ENCODE results near the gene OSTF1. TPM values are rescaled to one million over a fixed set of nuclear protein-coding genes. Genes with fewer than 3 reads are reported as not detected.

The OSTF1 gene
- total and polyA plus RNA-seq, 10 of the 15 experiments (the other 5 are each of a cell fraction or from before 2014, with no cell fraction given), result 36.2 to 82.4 (median 46.9) TPM

GRCh38 chr9:75088646-75089372 is 495 bp downstream of the OSTF1 start (continued):
- TF ChIP-seq, protein P1, sequence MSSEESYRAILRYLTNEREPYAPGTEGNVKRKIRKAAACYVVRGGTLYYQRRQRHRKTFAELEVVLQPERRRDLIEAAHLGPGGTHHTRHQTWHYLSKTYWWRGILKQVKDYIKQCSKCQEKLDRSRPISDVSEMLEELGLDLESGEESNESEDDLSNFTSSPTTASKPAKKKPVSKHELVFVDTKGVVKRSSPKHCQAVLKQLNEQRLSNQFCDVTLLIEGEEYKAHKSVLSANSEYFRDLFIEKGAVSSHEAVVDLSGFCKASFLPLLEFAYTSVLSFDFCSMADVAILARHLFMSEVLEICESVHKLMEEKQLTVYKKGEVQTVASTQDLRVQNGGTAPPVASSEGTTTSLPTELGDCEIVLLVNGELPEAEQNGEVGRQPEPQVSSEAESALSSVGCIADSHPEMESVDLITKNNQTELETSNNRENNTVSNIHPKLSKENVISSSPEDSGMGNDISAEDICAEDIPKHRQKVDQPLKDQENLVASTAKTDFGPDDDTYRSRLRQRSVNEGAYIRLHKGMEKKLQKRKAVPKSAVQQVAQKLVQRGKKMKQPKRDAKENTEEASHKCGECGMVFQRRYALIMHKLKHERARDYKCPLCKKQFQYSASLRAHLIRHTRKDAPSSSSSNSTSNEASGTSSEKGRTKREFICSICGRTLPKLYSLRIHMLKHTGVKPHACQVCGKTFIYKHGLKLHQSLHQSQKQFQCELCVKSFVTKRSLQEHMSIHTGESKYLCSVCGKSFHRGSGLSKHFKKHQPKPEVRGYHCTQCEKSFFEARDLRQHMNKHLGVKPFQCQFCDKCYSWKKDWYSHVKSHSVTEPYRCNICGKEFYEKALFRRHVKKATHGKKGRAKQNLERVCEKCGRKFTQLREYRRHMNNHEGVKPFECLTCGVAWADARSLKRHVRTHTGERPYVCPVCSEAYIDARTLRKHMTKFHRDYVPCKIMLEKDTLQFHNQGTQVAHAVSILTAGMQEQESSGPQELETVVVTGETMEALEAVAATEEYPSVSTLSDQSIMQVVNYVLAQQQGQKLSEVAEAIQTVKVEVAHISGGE (CRISPR knock-in tag; IDR thresholded peaks at IDR 0.05), result no peak
- TF ChIP-seq SMAD5 (IDR thresholded peaks at IDR 0.05; ENCODE audit: low read depth), result no peak
- 0 out of 2 replicates have a peak, but pooled peaks have one; percentile 73 for TF ChIP-seq CHD1 (IDR thresholded peaks at IDR 0.05; ENCODE audit: low read depth, low read length)
- TF ChIP-seq NR2C1 (IDR thresholded peaks at IDR 0.05), result 0 out of 2 replicates have a peak, but pooled peaks have one; percentile 15
- TF ChIP-seq, protein P2, sequence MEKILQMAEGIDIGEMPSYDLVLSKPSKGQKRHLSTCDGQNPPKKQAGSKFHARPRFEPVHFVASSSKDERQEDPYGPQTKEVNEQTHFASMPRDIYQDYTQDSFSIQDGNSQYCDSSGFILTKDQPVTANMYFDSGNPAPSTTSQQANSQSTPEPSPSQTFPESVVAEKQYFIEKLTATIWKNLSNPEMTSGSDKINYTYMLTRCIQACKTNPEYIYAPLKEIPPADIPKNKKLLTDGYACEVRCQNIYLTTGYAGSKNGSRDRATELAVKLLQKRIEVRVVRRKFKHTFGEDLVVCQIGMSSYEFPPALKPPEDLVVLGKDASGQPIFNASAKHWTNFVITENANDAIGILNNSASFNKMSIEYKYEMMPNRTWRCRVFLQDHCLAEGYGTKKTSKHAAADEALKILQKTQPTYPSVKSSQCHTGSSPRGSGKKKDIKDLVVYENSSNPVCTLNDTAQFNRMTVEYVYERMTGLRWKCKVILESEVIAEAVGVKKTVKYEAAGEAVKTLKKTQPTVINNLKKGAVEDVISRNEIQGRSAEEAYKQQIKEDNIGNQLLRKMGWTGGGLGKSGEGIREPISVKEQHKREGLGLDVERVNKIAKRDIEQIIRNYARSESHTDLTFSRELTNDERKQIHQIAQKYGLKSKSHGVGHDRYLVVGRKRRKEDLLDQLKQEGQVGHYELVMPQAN (conservative IDR thresholded peaks at IDR 0.05), result peak; percentile 73
- TF ChIP-seq POU2F2 (IDR thresholded peaks at IDR 0.05; ENCODE audit: borderline replicate concordance, low read depth, low read length), result peak; percentile 46; the same call in 1 of the 3 replicates
- TF ChIP-seq HCFC1 (IDR thresholded peaks at IDR 0.05; ENCODE audit: low read length), result no peak
- no peak for TF ChIP-seq TCF7 (IDR thresholded peaks at IDR 0.05; ENCODE audit: borderline replicate concordance)
- no peak for TF ChIP-seq EGR1 (IDR thresholded peaks at IDR 0.05; ENCODE audit: borderline replicate concordance in 1 of 2, low read depth in 2 of 2, low read length in 2 of 2)
- TF ChIP-seq CREM (IDR thresholded peaks at IDR 0.05; ENCODE audit: low read depth), result peak; percentile 45; the same call in 1 of the 2 replicates
- peak; percentile 62 for TF ChIP-seq PBX3 (IDR thresholded peaks at IDR 0.05; ENCODE audit: insufficient replicate concordance, low read depth, low read length)
- TF ChIP-seq, protein P3, sequence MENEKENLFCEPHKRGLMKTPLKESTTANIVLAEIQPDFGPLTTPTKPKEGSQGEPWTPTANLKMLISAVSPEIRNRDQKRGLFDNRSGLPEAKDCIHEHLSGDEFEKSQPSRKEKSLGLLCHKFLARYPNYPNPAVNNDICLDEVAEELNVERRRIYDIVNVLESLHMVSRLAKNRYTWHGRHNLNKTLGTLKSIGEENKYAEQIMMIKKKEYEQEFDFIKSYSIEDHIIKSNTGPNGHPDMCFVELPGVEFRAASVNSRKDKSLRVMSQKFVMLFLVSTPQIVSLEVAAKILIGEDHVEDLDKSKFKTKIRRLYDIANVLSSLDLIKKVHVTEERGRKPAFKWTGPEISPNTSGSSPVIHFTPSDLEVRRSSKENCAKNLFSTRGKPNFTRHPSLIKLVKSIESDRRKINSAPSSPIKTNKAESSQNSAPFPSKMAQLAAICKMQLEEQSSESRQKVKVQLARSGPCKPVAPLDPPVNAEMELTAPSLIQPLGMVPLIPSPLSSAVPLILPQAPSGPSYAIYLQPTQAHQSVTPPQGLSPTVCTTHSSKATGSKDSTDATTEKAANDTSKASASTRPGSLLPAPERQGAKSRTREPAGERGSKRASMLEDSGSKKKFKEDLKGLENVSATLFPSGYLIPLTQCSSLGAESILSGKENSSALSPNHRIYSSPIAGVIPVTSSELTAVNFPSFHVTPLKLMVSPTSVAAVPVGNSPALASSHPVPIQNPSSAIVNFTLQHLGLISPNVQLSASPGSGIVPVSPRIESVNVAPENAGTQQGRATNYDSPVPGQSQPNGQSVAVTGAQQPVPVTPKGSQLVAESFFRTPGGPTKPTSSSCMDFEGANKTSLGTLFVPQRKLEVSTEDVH (IDR thresholded peaks at IDR 0.05; ENCODE audit: low read depth, partially characterized antibody), result no peak
- TF ChIP-seq CEBPB (IDR thresholded peaks at IDR 0.05; ENCODE audit: borderline replicate concordance in 1 of 2, low read depth in 2 of 2, low read length in 2 of 2), result no peak
- TF ChIP-seq ATF7 (IDR thresholded peaks at IDR 0.05; ENCODE audit: low read depth), result peak; percentile 79
- TF ChIP-seq, protein P4, sequence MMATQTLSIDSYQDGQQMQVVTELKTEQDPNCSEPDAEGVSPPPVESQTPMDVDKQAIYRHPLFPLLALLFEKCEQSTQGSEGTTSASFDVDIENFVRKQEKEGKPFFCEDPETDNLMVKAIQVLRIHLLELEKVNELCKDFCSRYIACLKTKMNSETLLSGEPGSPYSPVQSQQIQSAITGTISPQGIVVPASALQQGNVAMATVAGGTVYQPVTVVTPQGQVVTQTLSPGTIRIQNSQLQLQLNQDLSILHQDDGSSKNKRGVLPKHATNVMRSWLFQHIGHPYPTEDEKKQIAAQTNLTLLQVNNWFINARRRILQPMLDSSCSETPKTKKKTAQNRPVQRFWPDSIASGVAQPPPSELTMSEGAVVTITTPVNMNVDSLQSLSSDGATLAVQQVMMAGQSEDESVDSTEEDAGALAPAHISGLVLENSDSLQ (IDR thresholded peaks at IDR 0.05), result peak; percentile 57; the same call in 1 of the 2 replicates
- TF ChIP-seq RELA (IDR thresholded peaks at IDR 0.05; ENCODE audit: borderline replicate concordance, partially characterized antibody), result no peak
- no peak for TF ChIP-seq LARP7 (IDR thresholded peaks at IDR 0.05)
- peak; percentile 10; the same call in 1 of the 2 replicates for TF ChIP-seq CREB1 (IDR thresholded peaks at IDR 0.05; ENCODE audit: low read depth)
- peak; percentile 10; the same call in 1 of the 2 replicates for TF ChIP-seq GATAD2B (conservative IDR thresholded peaks at IDR 0.05; ENCODE audit: low read depth)

All from GM12878 (cell line).